H7 (cell line): ENCODE data around the gene MN1. TPM values are rescaled to one million over a fixed set of nuclear protein-coding genes. Genes with fewer than 3 reads are reported as not detected.

ENCODE experiments used
- DNase-seq: peaks from one replicate; pipeline ENCODE4 v3.0.0; 2012
- H3K27me3 ChIP-seq: 2 replicates; pipeline ENCODE4 v1.6.0; 2011; ENCODE audit warnings: mild to moderate bottlenecking, low read length; ENCODE audit not compliant: control insufficient read depth, insufficient read depth
- H3K36me3 ChIP-seq: replicated peaks from 2 replicates; pipeline ENCODE4 v1.5.1; 2011; ENCODE audit warnings: low read length; ENCODE audit not compliant: control insufficient read depth, insufficient read depth
- H3K4me3 ChIP-seq: 2 replicates; pipeline ENCODE4 v1.5.1; 2011; ENCODE audit warnings: low read depth, mild to moderate bottlenecking, control low read depth, low read length, moderate library complexity; ENCODE audit not compliant: insufficient read depth
- total RNA-seq: library from RNA; depleted of rRNA; stranded (reverse); fragments of >200 nt; shearing (Covaris generic); gene quantifications from 2 replicates; pipeline ENCODE4 v1.2.3, GENCODE V29; 2014

The MN1 gene
- total RNA-seq, 1 experiment from 2014 or later: 22.1 TPM

DNA sequence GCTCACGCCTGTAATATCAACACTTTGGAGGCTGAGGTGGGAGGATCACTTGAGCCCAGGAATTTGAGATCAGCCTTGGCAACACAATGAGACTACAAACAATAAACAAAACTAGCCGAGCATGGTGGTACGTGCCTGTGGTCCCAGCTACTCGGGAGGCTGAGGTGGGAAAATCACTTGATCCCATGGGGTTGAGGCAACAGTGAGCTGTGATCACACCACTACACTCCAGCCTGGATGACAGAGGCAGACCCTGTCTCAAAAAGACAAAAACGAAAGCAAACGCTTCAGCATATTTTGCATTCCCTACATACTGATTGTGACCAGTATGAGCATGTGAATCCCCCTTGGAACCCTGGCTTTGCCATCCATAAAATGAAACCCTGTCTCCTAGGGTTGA is 33.9 kb upstream of the MN1 start:
- Histone ChIP-seq H3K27me3 (no peaks in the 10 kb centered on the region), H3K4me3 (no peak overlapping the region), H3K36me3 (no peaks in the 10 kb centered on the region)
- DNase-seq: no peak

GRCh38 chr22:27834364-27835185 is 33.0 kb upstream of the MN1 start:
- no peaks in the 10 kb centered on the region for H3K27me3 ChIP-seq
- no peak for DNase-seq

GRCh38 chr22:27833803-27834202 is 32.2 kb upstream of the MN1 start:
- Histone ChIP-seq H3K4me3 (no peak overlapping the region), H3K36me3 (no peaks in the 10 kb centered on the region), H3K27me3 (no peaks in the 10 kb centered on the region)
- no peak for DNase-seq

More at GRCh38 chr22:27834364-27835185, 33.0 kb upstream of the MN1 start:
- Histone ChIP-seq H3K36me3 (no peaks in the 10 kb centered on the region), H3K4me3 (no peak overlapping the region)

DNA sequence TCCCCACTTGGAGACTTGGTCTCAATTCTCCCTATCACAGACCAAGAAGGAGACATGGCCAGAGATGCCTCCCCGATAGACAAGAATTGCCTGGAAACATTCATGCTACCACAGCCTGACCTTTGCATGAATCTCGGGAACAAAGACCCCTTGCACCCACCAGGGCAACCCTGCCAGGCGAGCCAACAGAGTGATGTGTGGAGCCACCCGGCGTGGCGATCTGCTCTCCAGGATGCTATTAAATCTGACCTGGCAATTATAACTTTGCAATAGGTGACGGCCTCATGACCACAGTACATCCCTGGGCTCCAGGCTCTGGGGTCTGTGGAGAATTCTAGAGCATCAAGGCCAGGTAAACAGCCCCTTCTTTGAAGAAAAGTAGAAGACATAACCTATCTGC is 31.1 kb upstream of the MN1 start:
- H3K36me3 ChIP-seq: no peaks in the 10 kb centered on the region
- DNase-seq: no peak
- H3K27me3 ChIP-seq: no peaks in the 10 kb centered on the region
- H3K4me3 ChIP-seq: no peak overlapping the region

DNA sequence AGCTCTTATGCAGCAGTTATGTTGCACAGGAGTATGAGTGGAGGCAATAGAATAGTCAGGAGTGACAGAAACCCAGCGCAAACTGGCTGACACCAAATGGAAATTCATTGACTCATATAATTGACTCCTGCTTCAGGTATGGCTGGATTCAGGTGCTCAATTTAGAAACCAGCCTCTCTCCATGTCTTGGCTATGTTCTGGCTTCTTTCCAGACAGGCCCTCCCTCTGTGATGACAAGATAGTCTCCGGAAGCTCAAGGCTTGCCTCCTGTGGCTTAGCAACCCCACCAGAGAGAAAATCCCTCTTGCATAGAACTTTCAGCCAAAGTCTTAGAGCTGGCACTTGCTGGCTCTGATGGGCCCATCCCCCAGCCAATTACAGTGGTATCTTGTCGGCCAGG is 28.1 kb upstream of the MN1 start:
- Histone ChIP-seq H3K4me3 (no peak overlapping the region), H3K27me3 (no peaks in the 10 kb centered on the region), H3K36me3 (no peaks in the 10 kb centered on the region)
- no peak for DNase-seq

DNA sequence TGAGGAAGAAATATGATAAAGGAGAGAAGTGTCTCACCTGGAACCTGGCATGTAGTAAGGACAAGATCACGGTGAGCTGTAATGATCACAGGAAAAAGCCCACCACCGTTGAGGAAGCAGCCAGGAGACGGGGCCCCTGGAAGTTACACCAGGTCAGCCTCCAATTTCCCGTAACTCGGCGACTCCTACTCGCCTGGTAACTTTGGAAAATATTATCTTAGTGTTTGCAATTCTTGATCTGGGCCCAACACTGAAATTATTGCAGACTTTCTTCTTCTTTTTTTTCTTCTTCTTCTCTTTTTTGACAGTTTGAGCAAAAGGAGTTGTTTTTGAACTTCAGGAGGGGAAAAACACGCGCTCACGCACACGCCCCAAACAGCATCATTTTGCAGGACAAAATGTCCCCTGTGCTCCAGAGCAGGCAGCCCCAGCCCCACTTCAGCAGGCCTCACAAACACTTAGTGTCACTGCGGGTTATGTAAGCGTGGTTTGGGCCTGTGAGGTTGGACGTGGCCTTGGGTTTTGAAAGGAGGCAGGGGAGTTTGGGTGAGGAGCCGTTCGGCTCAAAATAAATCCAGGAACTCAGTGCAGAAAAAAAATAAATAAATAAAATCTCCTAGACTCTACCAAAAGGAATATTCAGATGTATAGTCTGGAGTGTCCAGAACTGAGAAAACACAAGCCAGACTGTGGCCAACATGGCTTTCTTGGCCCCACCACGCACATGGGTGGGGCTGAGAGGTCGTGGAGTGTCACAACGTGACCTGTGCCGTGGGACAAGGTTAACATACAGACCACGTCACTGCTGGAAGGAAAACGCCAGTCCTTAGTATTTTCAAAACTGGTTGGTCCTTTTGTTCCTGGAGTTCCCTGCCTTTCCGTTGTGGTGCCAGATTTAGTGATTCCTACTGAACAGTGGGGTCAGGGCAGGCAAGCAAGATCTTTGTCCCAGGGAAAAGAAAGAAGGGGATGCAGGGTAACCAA is 26.3 kb upstream of the MN1 start:
- H3K4me3 ChIP-seq: no peak overlapping the region
- no peak for DNase-seq
- H3K27me3 ChIP-seq: no peaks in the 10 kb centered on the region
- H3K36me3 ChIP-seq: no peaks in the 10 kb centered on the region

DNA sequence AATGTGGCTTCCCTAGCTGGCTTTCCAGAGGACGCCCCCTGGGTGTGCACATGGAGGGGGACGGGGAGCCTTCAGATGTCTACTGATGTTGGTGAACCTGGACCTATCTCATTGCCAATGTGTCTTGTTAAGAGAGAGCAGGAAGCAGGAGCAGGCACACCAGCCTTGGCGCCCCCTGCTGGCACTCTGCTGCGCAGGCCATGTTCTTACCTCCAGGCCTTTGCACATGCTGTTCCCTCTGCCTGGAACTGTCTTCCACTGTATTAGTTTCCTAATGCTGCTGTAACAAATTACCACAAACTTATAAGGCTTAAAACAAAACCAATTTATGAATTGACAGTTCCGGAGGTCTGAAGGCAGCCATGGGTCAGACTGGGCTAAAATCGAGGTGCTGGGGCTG is 23.6 kb upstream of the MN1 start:
- H3K27me3 ChIP-seq: no peaks in the 10 kb centered on the region
- H3K4me3 ChIP-seq: no peak overlapping the region
- H3K36me3 ChIP-seq: no peaks in the 10 kb centered on the region
- DNase-seq: no peak

- DNase-seq: no peak
- Histone ChIP-seq H3K36me3 (no peaks in the 10 kb centered on the region), H3K27me3 (no peaks in the 10 kb centered on the region), H3K4me3 (no peak overlapping the region)
Observed at GRCh38 chr22:27823221-27823620, 21.7 kb upstream of the MN1 start.

GRCh38 chr22:27820896-27821866 is 19.6 kb upstream of the MN1 start:
- peak; percentile 49 for DNase-seq
- no peak overlapping the region for H3K4me3 ChIP-seq
- no peaks in the 10 kb centered on the region for H3K27me3 ChIP-seq
- H3K36me3 ChIP-seq: no peaks in the 10 kb centered on the region

DNA sequence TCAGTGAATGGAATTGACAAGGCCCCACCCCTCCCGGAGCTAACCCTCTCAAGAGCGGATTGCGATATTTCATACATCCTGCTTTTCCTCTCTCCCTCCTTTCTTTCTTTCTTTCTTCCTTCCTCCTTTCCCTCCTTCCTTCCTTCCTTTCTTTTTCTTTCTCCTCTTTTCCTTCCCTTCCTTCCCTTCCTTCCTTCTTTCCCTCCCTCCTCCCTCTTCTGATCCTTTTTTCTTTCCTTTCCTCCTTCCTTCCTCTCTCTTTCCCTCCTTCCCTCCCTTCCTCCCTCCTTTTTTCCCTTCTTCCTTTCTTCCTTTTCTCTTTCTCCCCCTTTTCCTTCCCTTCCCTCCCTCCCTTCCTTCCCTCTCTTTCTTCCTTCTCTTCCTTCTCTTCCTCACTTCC is 15.0 kb upstream of the MN1 start:
- Histone ChIP-seq H3K27me3 (no peaks in the 10 kb centered on the region), H3K36me3 (no peaks in the 10 kb centered on the region), H3K4me3 (no peak overlapping the region)
- DNase-seq: no peak

DNA sequence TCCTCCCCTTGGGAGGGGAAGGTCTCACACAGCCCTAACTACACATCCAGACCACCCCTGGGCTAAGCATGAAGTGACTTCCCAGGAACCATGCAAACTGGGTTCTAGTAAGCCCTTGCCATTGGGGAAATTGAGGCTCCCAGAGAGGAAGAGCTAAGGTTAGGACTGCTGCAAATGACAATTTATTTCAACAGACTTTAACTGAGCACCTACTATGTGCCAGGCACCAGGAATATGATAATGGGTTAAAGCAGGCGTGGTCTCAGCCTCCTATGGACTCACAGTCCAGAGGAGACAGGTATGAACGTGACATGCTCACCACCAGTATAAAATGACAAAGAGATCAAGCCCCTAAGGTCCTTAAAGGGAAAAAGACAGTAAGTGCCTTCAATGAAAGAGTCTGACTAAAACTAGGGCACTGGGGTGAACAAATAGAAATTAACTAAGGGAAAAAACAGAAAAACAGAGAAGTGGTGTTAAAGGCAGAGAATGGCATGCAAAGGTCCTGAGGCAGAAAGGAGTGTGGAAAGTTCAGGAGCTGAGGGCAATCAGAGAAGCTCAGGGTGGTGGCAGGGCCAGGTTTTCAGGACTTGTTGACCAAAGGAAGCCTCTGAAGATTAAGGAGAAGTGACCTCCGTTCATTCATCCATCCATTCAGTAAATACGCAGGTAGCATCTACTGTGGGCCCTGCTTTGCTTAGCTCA is 14.4 kb upstream of the MN1 start:
- Histone ChIP-seq H3K4me3 (no peak overlapping the region), H3K27me3 (no peaks in the 10 kb centered on the region), H3K36me3 (no peaks in the 10 kb centered on the region)
- no peak for DNase-seq

GRCh38 chr22:27814993-27815392 is 13.4 kb upstream of the MN1 start:
- Histone ChIP-seq H3K36me3 (no peaks in the 10 kb centered on the region), H3K27me3 (no peaks in the 10 kb centered on the region), H3K4me3 (no peak overlapping the region)
- no peak for DNase-seq

GRCh38 chr22:27811778-27812177 is 10.2 kb upstream of the MN1 start:
- no peak for DNase-seq
- Histone ChIP-seq H3K36me3 (no peaks in the 10 kb centered on the region), H3K4me3 (no peak overlapping the region), H3K27me3 (no peaks in the 10 kb centered on the region)
